Measurements from ENCODE around the gene SCAF1. TPM values are rescaled to one million over a fixed set of nuclear protein-coding genes. Genes with fewer than 3 reads are reported as not detected.

Gene SCAF1
- total and polyA plus RNA-seq, 2 of the 13 experiments (the other 11 are each of a cell fraction or from before 2014, with no cell fraction given), result 3.3 to 6.1 TPM

- TF ChIP-seq ARID5B (CRISPR knock-in tag; IDR thresholded peaks at IDR 0.05), result peak; percentile 46
- peak; percentile 29; the same call in 1 of the 2 replicates for TF ChIP-seq ZNF747 (CRISPR knock-in tag; IDR thresholded peaks at IDR 0.05; ENCODE audit: borderline replicate concordance)
- TF ChIP-seq MTA1 (CRISPR knock-in tag; IDR thresholded peaks at IDR 0.05; ENCODE audit: borderline replicate concordance), result peak; percentile 74; the same call in 1 of the 2 replicates
- TF ChIP-seq ZNF331 (CRISPR knock-in tag; IDR thresholded peaks at IDR 0.05), result peak; percentile 77
- no peak for TF ChIP-seq ZNF12 (CRISPR knock-in tag; IDR thresholded peaks at IDR 0.05)
- no peak for TF ChIP-seq SOX6 (IDR thresholded peaks at IDR 0.05)
- peak; percentile 72 for TF ChIP-seq SOX6 (CRISPR knock-in tag; IDR thresholded peaks at IDR 0.05)
- TF ChIP-seq ZSCAN31 (CRISPR knock-in tag; IDR thresholded peaks at IDR 0.05; ENCODE audit: low read depth), result 0 out of 2 replicates have a peak, but pooled peaks have one; percentile 63
- TF ChIP-seq ZNF576 (CRISPR knock-in tag; IDR thresholded peaks at IDR 0.05), result peak; percentile 37; the same call in 1 of the 2 replicates
- TF ChIP-seq JARID2 (CRISPR knock-in tag; IDR thresholded peaks at IDR 0.05; ENCODE audit: insufficient replicate concordance), result peak; percentile 69
- TF ChIP-seq MAFF (IDR thresholded peaks at IDR 0.05; ENCODE audit: low read depth, low read length), result no peak
- TF ChIP-seq ZBTB43 (CRISPR knock-in tag; conservative IDR thresholded peaks at IDR 0.05), result 0 out of 2 replicates have a peak, but pooled peaks have one; percentile 33
- TF ChIP-seq AKAP8 (CRISPR knock-in tag; IDR thresholded peaks at IDR 0.05), result no peak
- TF ChIP-seq HMGA1 (CRISPR knock-in tag; conservative IDR thresholded peaks at IDR 0.05), result no peak
- TF ChIP-seq SIX4 (CRISPR knock-in tag; IDR thresholded peaks at IDR 0.05), result no peak
- TF ChIP-seq FOXP4 (CRISPR knock-in tag; IDR thresholded peaks at IDR 0.05), result peak; percentile 65
- peak; percentile 80 for TF ChIP-seq U2AF1 (optimal IDR thresholded peaks at IDR 0.05; ENCODE audit: low read depth, low read length)
- no peak for TF ChIP-seq ZNF503 (CRISPR knock-in tag; IDR thresholded peaks at IDR 0.05)
- TF ChIP-seq GABPB1 (CRISPR knock-in tag; IDR thresholded peaks at IDR 0.05), result peak; percentile 60
- no peak for TF ChIP-seq ZEB1 (IDR thresholded peaks at IDR 0.05; ENCODE audit: insufficient replicate concordance, low read depth)
These were observed 30.3 kb downstream of the SCAF1 start (continued) for GRCh38 chr19:49672131-49672919.

All from HepG2 (cell line).